Stimulated activated CD8-positive, alpha-beta memory T cell treated with anti-CD3 and anti-CD28 coated beads, Interleukin-2, amount 100 ng/mL, for 1 hour (primary cell): ENCODE data around the gene CBLN1.

Experiments used
- DNase-seq, 2 donors: peaks; one replicate each; pipeline ENCODE4 v3.0.0-alpha.2; 2020; ENCODE audit warnings: low read depth in 2 of 2

The CBLN1 gene

DNA sequence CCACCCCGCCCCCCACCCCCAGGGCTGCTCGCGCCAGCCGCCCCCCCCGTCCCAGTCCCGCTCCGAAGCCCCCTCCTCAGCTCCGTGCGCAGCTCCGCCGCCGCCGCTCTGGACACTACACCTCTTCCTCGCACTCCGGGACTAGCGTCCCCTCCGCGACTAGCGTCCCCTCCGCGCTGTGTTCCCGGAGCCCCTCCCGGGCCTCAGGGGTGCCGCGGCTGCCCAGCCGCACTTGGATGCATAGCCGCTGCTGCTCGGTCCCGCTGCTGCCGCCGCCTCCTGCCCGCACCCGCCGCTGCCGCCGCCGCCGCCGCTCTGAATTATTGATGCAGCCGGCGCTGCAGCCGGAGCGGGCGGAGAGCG lies at the start of gene CBLN1:
Gene CBLN1 (minus strand): TSS at position 359 of the 363 bp plus-strand sequence. CDS start 373 bp downstream, outside the sequence.
- no peak for DNase-seq

- DNase-seq, result no peak
Measured at GRCh38 chr16:49330562-49331201, 49.0 kb upstream of the CBLN1 start.

GRCh38 chr16:49328325-49328724 lies 46.7 kb upstream of the CBLN1 start:
- no peak for DNase-seq

DNA sequence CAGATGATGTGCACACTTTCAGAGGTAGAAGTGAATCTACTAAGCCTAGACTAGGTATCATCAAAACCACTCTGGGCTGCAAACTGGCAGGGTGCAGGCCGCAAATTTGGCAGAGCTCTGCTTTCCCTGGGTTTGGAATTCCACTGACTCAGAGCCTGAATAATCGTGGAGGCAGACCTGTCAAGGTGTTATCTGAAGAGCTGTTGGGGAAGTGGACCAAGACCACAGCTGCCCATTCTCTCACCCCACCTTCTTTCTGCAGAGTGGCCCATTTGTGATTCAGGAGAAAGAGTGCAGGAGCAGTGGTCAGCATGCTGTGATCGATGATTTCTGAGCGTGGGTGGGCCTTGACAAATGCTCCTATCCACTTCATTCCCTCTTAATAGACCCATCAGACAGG lies 45.8 kb upstream of the CBLN1 start:
- no peak for DNase-seq

GRCh38 chr16:49324703-49325102 lies 43.1 kb upstream of the CBLN1 start:
- no peak for DNase-seq

- no peak for DNase-seq
Measured at GRCh38 chr16:49315602-49316001, 34.0 kb upstream of the CBLN1 start.

GRCh38 chr16:49312389-49312985 lies 30.8 kb upstream of the CBLN1 start:
- DNase-seq, result no peak

DNA sequence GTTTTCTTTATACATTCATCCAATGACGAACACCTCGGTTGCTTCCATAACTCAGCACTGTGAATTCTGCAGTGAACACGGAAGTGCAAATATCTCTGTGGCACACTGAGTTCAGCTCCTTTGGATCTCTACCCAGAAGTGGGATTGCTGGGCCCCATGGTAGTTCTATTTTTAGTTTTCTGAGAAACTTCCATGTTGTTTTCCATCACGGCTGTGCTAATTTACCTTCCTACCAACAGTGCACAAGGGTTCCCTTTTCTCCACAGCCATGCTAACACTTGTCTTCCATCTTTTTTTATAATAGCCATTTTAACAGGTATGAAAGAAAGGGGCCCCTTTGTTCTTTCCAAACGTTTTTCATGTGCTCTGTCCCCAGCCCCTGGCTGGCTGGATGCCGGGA lies 30.2 kb upstream of the CBLN1 start:
- DNase-seq, result no peak

DNA sequence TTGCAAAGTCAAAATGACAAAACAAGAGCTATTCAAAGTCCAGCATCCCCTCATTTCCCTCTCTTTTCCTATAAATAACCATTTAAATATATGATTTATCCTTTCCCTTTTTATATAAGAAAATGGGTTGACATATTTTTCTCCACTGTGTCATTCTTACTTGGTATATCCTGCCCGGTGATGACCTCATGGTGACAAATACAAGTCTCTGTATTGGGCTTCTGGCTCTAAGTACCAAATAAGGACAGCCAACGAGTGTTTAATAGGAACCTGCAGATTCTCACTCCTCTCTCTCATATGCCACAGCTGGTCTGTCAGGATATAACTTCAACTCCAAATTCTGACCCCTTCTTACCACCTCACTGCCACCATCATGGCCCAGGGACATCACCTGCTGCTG lies 25.5 kb upstream of the CBLN1 start:
- DNase-seq, result no peak

DNA sequence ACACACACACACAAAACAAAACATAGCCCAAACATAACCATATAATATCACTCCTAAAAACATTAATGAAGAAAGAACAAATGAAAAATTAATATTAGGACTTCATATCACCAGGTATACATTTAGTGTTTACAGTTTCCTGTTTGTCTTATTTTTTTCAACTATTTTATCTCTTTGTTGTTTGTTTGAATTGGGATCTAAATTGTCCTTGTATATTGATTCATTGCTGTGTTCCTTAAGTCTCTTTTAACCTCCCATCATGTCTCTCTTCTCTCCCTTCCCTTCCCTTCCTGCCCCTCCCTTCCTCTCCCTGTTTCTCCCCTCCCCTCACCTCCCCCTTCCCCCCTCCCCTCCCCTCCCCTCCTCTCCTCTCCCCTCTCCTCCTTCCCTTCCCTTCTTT lies 23.8 kb upstream of the CBLN1 start:
- DNase-seq, result no peak

DNA sequence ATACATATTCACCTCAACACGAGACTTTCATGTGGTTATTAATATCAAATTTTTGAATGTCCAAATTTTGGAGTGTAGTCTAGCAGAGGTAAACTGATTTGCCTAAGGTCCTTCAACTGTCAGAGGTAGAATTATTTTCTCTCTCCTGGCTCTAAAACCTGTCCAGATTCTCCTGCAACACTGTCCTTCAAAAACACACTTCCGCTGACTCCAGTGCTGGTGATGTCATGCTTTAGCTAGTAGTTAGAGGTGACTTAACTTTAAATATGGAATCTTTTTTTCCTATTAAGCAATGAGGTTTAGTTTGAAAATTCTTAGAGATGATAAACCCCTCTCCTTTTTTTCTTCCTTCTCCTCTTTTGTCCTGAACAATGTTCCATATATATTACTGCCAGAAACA lies 10.8 kb upstream of the CBLN1 start:
- DNase-seq, result no peak

DNA sequence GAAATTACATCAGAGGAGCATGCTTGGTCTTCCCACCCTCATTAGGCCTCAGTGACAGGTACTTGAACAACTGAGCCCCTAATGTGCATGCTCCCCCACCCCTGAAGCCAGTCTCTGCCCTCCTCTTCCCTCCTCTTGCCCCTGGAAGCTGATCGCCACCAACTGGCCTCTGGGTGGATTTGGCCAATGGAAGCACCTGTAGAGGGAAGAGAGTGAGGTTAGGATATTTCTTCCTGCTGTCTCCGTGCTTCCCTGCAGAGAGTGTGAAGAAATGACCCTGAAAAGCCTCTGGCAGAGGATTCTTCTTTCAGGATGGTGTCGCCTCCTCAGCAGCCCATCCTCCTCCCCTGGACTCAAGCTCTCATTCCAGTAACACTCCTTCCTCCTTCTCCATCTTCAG lies 5.9 kb upstream of the CBLN1 start:
- no peak for DNase-seq

DNA sequence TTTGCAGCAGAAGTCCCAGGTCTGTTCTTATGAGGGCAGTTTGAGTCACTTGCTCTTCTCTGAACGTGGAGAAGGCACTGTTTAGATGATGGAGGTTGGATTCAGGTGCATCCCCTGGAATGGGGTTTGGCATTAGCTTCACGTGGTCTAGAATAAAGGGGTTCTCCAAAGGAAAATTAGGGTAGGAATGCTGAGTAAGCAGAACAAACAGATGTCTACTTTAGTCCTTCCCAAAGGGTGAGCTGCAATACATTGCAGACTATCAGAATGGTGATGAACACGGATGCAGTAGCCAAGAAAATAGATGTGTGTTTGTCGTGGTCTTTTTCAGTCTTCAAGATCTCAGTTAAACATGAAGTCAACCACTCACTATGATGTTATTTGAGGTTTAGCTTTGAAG lies 3.3 kb upstream of the CBLN1 start:
- DNase-seq, result no peak

DNA sequence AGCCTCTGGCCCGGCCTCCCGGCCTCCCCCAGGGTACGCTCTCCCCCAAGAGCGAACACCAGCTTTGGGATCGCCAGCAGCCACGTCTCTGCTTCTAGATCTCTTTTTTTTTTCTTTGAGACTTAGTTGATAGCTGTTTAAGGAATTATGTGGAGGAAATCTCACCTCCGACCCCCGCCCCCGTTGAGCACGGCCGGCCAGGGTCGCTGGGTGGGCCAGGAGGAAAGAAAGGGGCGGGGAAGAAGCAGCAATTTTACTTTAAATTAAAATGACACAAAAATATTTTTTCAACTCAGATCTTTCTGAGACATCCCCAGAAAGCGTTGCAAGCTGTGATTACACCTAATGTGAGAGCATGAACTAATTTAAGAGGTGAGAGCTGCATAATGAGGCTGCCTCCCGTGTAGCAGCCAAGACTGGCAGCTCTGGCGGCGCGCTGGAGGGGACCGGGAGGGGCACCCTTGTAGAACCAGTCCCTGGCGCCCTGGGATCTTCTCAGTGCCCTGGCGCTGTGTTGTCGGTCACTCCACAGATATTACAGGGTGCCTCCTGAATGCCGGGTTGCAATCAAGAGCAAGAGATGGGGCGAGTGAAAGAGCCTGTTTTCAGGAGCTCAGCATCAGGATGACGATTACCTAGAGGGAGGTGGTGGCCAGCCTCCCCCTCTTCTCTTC lies 1.9 kb upstream of the CBLN1 start:
- no peak for DNase-seq

- DNase-seq, result no peak
Measured at GRCh38 chr16:49282690-49283375, 1.2 kb upstream of the CBLN1 start.

GRCh38 chr16:49281843-49282642 lies 405 bp upstream of the CBLN1 start:
- no peak for DNase-seq

DNA sequence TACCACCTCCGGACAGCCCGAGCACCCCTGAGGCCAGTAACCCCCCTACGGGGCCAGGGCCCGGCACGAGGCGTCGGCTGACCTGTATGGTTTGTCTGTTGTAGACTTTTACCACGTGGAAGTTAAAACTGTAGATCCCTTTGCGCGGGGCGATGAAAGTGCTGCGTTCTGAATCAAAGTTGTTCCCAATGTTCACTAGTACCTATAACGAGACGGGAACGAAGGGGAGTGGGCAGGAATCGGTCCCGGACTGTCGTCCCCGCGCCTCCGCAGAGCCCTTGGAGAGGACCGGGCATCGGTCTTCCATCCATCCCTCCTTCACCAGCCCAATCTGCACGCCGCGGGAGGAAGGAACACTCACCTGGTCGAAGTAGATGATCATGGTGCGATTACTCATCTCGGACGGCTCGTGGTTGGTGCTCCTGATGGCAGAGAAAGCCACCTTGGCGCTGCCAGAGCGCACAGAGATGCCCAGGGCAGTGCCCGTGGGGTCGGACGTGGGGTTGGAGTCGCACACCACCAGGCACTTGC lies 732 bp downstream of the CBLN1 start:
- no peak for DNase-seq

DNA sequence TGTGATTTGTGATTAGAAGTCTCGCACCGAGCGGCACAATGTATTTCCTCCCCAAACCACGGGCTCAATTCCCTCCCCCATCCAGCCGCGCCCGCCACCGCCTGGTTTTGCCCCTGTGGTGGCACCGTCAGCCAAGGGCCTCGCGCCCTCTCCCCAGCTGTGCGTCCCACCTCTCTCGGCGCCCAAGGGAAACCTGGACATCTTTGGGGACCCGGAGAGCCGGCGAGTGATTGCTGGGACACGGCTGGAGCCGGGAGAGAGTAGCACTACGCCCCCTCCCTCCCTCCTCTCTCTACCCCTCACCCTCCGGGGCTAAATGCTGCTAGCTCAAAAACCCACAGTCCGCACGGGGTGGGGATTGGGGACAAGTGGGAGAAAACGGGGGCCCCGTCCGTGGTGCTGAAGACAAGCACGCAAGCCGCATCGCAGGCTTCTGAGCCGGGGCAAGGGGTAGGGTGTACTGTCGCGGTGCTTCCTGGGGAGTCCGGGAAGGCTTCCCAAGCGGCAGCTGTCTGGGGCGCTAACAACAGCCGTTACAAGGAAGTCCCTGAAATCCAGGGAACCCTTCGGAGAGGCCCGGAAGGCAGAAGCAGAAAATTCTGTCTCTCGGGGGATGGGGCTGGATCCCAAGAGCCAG lies 1.4 kb downstream of the CBLN1 start:
- DNase-seq, result no peak

GRCh38 chr16:49278944-49279725 lies 2.5 kb downstream of the CBLN1 start:
- no peak for DNase-seq

- DNase-seq, result no peak
Measured at GRCh38 chr16:49278567-49278827, 3.1 kb downstream of the CBLN1 start.
